Measurements from ENCODE around the gene RTN4R.
"Not testable (repeated sequence)": the region's sequence is repeated elsewhere in the genome, so short reads cannot be mapped to it uniquely, and the experiment has no call there.

RTN4R gene

DNA sequence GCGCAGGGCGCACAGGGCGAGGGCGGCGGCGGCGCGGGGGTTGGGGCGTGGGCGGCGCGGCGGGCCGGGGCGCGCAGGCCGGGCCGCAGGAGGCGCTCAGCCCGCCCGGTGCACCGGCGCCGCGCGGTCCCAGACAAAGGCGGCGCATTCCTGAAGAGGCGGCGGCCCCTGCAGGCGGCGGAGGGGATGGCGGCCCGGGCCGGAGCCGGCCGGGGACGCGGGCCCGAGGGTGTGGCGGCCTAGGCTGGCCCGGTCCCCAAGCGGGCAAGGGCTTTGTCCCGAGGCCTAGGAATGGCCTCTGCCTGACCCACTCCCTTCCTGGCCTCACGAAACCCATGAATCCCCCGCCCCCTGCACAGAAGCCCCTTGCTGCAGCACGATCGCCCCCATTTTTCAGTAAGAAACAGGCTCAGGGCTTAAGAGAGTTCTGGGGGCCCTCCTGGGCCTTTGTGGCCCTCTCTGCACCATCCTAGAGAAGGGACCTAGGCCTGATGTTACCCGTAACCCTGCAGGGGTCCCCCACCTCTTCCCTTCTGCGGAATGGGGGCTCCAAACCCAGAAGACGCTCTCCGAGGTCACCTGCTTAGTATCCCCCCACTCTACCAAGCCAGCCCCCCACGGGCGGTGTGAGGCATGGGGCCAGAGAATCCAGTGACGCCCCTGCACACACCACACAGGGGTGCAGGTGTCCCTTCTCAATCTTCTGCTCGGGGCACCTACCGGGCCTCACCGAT, at the start of gene RTN4R:
TSS of gene RTN4R (minus strand) at position 40 of the 734 bp plus-strand sequence. CDS start 226 bp downstream, outside the sequence.
- no peak for DNase-seq

GRCh38 chr22:20317402-20318042, 49.4 kb upstream of the RTN4R start:
- DNase-seq = not testable (repeated sequence)

DNA sequence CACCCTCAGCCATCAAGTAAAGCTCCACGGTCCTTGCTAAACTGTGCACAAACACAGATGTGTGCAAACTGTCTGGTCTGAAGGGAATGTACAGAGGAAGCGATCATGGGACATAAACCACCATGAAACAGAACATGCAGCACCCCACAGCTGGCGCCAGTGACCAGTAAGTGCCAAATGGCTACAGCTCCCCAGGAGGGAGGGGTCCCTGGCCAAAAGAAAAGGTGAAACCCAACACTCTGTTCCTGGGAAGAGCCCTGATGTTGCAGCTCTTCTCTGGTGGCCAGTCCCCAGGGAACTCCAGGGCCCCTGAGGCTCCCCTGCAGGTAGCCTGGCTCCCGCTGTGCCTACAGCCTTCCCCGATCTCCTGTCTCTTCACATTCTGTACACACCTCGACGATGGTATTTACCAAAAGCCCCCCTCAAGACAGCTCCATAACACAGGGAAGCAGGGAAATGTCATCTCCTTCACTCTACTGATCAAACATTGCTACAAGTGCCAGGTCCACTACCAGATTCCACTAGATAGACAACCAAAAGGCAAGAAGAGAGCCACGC, 48.8 kb upstream of the RTN4R start:
- no peak for DNase-seq

DNA sequence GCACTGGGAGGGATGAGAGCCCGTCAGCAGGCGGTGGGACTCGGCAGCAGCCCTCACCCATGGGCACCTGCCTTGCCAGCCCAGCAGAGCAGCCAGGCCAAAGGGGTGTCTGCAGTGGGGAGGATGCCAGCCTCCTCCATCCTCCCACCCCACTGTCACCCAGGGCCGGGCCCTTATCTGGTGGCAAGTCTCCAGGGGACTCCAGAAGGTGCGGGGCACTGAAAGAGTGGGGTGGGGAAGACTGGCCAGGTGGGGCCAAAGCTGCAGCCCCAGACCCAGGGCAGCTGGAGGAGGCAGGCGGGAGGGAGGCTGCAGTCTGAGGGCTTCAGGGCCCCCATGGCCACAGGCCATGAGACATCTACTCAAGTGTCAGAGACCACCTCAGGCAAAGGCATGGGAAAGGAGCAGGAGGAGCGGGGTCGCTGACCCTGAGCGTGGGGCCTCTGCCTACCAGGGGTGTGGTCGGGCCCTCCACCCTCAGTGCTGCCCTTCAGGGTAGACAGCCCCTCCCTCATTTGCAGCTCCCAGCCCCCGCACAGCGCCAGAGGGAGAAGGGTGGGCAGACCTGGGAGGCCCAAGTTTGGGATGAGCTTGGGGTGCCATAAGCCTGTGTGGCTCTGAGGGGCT, 48.2 kb upstream of the RTN4R start:
- DNase-seq = no peak

DNA sequence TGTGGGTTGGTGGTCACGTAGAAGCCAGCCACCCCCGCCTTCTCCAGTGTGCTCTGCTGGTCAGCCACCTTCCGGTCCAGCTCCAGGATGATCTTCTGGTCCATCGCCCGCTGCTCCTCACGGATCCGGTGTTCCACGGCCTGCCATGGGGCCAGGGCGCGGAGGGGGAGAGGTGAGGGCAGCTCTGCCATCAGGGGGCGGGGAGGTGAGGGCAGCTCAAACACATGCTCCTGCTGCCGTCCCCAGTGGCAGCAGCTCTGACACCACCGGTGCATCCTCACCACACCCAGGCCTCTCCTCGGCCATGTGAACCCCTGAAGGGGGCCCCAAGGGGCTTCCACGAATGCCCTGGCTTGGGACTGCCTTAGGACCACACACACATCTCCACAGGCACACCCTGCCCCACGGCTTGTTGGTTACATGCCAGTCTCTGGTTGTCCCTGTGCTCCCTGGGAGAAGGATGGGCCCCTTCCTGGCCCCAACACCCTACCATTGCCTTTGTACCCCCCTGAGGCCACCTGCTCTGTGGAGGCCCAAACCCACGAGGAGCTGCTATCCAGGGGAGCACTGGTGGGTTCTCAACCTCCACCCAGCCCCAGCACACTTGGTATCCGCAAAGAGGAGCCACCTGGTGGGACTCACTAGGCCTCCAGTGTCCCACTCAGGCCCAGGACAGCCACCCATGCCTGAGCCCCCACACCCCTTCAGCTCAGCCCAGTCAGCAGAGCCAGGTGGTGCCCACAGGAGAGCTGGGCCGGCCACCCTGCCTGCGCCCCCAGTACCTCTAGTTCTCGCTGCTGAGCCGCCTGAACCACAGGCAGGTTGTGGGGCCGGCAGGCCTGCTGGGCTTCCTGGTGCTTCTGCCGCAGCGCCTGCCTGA, 47.5 kb upstream of the RTN4R start:
- DNase-seq = no peak

- DNase-seq = not testable (repeated sequence)
These were observed 46.7 kb upstream of the RTN4R start for GRCh38 chr22:20314741-20315336.

GRCh38 chr22:20314206-20314605, 46.1 kb upstream of the RTN4R start:
- not testable (repeated sequence) for DNase-seq

DNA sequence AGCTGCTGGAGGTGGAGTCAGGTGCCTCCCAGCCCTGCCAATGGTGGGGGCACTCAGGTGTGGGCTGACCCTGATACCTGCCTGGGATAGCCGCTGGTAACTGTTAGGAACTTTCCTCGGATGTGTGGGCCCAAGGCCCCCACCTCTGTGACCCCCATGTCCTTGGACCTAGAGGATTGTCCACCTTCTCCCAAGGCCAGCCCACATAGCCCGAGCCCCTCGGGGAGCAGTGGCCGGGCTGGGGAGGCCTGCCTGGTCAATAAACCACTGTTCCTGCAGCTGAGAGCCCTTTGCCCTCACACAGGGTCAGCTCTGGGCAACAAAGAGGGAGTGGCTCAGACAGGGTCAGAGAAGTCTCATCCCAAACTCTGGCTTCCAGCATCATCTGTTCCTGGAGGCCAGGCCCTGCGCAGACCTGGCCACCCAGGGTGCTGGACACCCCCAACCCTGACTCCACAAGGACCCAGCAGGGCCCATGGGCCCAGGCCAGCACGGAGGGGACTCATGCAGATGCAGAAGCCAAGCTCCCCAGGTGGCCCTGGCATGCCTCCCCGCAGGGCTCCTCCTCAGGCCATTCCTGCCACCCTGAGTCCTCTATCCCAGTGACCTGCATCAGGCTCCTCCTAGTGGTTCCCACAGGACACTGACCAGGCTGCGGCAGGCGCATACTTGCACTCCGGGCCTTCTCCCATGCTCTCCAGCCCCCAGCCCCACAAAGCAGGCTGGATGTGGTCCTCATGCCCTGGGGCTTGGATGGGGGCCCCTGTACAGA, 45.4 kb upstream of the RTN4R start:
- not testable (repeated sequence) for DNase-seq

GRCh38 chr22:20312396-20313191, 44.5 kb upstream of the RTN4R start:
- no peak for DNase-seq

GRCh38 chr22:20311249-20312062, 43.3 kb upstream of the RTN4R start:
- not testable (repeated sequence) for DNase-seq

DNA sequence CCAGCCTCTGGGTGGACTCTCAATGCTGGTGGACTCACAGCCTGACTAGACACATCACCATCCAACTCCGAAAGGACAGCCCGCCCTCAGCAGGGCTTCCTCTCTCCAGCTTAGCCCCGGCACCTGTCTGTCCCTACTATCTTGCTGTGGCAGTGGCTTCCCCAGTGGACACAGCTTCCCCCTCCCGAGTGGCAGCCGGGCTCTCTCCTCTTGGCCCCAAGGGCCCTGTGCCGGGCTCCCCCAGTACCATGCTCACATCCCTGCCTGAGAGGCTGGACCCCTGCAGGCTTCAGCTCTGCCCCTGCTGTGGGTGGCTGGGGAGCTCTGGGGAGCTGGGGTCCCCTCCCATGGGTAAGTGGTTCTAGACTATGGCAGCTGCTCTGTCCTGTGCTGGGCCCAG, 42.7 kb upstream of the RTN4R start:
- DNase-seq = not testable (repeated sequence)

- not testable (repeated sequence) for DNase-seq
These were observed 42.1 kb upstream of the RTN4R start for GRCh38 chr22:20310180-20310579.

DNA sequence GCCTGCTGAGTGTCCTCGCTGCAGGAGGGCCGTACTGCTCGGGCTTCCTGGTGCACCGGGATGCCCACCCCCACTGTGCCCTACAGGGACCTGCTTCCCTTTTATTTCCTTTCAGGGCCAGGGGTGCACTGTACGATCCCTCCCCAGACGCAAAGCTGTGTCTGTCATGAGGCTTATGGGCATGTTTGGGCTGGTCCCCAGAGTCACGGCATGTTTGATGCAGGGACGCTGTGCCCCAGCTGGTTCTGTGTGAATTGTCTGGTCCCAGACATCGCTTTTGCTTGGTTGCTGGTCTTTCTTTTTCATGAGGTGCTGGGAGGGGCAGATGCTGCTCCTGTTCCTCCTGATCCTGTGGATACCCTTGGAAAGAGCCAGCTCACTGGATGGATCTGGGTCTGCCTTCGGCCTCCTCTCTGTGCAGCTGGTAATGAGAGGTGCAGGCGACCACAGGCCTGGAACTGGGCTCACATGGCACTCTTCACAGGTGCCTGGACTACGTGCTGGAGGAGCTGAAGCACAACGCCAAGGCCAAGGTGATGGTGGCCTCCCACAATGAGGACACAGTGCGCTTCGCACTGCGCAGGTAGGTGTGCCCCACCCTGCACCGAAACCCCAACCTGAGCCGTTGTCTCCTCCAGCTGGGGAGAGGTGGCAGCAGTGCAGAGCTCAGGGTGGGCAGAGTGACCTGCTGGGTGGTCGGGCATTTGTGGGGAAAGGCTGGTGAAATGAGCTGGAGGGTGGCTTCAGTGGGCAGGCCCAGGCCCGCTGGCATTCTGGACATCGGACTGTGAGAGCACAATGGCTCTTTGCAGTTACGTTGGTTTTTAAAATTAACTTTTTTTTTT, 40.9 kb upstream of the RTN4R start:
- DNase-seq = not testable (repeated sequence)

DNA sequence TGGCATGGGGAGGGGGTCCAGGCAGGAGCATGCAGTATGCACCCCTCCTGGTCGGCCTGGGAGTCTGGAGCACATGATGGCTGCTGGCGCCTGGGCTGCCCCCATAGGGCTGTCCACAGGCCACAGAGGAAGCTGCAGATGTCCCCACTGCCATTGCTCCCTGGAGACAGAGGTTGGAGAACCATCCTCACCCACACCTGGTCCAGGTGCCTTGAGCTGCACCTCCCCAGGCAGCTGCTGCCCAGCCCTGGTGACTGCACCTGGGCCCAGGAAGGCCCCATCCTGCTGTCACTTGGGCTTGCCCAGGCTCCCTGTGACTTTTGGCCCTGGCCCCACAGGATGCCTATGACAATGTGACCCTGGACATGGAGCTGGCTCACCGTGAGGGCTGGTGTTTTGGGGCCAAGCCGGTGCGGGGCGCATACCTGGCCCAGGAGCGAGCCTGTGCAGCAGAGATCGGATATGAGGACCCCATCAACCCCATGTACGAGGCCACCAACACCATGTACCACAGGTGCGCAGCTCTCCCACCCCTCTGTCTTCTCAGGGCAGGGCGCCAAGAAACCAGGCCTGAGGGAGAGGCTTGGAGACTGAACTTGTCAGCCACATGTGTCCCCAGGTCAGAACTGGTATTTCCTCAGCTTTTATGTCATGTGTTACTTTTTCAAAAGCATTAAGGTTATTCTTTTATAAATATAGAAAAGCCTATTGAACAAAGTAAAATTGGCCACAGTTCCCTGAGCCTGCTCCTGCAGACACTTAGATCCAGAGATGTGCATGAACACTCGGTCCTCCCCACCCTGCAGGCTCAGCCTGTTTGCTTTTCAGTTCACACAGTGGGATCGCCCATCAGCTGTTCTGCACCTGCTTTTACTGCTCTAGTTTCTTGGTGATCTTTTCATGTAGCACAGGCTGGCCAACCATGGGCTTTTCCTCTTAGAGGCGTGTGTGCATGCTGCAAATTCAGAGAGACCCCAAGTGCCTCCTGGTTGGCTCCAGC, 39.6 kb upstream of the RTN4R start:
- not testable (repeated sequence) for DNase-seq

DNA sequence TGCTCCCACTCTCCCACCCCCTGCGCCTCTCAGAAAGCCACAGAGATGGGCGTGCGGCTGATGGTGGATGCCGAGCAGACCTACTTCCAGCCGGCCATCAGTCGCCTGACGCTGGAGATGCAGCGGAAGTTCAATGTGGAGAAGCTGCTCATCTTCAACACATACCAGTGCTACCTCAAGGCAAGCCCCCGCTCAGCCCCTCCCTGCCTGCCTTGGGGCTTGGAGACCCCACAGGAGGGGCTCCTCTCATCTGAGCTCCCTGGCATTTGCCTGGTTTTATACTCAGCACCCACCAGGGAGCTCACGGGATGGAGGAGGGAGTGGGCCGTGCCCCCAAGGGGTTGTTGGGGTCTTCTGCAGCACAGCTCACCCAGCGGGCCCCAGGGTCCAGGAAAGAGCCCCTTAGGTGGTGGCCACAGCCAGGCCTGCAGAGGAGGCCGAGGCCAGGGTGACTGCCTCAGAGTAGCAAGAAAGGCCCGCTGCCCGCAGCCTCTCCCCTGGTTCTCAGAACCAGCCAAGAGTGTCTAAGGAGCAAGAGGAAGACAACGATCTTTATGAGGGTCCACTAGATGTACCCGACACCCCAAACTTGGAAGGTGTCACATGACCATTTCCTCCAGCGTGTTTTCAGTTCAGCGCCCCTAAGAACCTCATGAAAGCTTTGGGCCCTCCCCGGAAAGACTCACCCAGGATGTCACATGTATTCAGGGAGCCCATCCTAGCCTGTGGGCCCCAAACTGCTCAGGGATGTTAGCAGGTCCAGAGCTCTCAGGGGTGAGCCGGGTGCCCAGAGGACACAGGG, 38.7 kb upstream of the RTN4R start:
- DNase-seq = not testable (repeated sequence)

- no peak for DNase-seq
These were observed 38.0 kb upstream of the RTN4R start for GRCh38 chr22:20305894-20306645.

Measured in NCI-H1436 treated with DMSO at 0.1 percent for 48 hours (cell line).